MM.1S (cell line): ENCODE measurements around the gene RBP5.

ENCODE experiments used
- DNase-seq: peaks from one replicate; pipeline ENCODE4 v3.0.0-alpha.2; 2015
- H2AFZ ChIP-seq: fragments of 300-600 bp; sonication (generic); 2 replicates; pipeline ENCODE4 v1.6.0; 2016; ENCODE audit warnings: antibody characterized with exemption, low read length
- H3F3A ChIP-seq: fragments of 300-600 bp; sonication (generic); 2 replicates; pipeline ENCODE4 v1.6.1; 2016; ENCODE audit warnings: mild to moderate bottlenecking, antibody characterized with exemption, low read length, moderate library complexity, mixed read lengths; ENCODE audit not compliant: insufficient read depth
- H3K27ac ChIP-seq: fragments of 300-600 bp; sonication (generic); 2 replicates; pipeline ENCODE4 v1.5.1; 2016; ENCODE audit warnings: mild to moderate bottlenecking, low read length
- H3K27me3 ChIP-seq: fragments of 300-600 bp; sonication (generic); replicated peaks from 2 replicates; pipeline ENCODE4 v1.6.0; 2016; ENCODE audit warnings: low read length; ENCODE audit not compliant: insufficient read depth
- H3K36me3 ChIP-seq: fragments of 300-600 bp; sonication (generic); replicated peaks from 2 replicates; pipeline ENCODE4 v1.6.1; 2016; ENCODE audit warnings: mild to moderate bottlenecking, low read length, mixed read lengths; ENCODE audit not compliant: insufficient read depth
- H3K4me1 ChIP-seq: fragments of 300-600 bp; sonication (generic); 2 replicates; pipeline ENCODE4 v1.6.1; 2016; ENCODE audit warnings: low read length, mixed read lengths
- H3K4me2 ChIP-seq: fragments of 300-600 bp; sonication (generic); 2 replicates; pipeline ENCODE4 v1.6.0; 2016; ENCODE audit warnings: low read depth, low read length
- H3K4me3 ChIP-seq: fragments of 300-600 bp; sonication (generic); 2 replicates; pipeline ENCODE4 v1.5.1; 2016; ENCODE audit warnings: low read length, mixed read lengths
- H3K79me2 ChIP-seq: fragments of 300-600 bp; sonication (generic); 2 replicates; pipeline ENCODE4 v1.6.1; 2016; ENCODE audit warnings: mixed run types, low read length, mixed read lengths
- H3K9ac ChIP-seq: fragments of 300-600 bp; sonication (generic); 2 replicates; pipeline ENCODE4 v1.6.1; 2016; ENCODE audit warnings: low read length, mixed read lengths
- H3K9me2 ChIP-seq: fragments of 300-600 bp; sonication (generic); replicated peaks from 2 replicates; pipeline ENCODE4 v1.6.1; 2016; ENCODE audit warnings: mild to moderate bottlenecking, low read length, mixed read lengths; ENCODE audit not compliant: insufficient read depth
- H3K9me3 ChIP-seq: fragments of 300-600 bp; sonication (generic); replicated peaks from 2 replicates; pipeline ENCODE4 v1.6.1; 2016; ENCODE audit warnings: mild to moderate bottlenecking, low read length, mixed read lengths; ENCODE audit not compliant: insufficient read depth
- H4K20me1 ChIP-seq: fragments of 300-600 bp; sonication (generic); 2 replicates; pipeline ENCODE4 v1.6.1; 2016; ENCODE audit warnings: mild to moderate bottlenecking, low read length, moderate library complexity, mixed read lengths; ENCODE audit not compliant: insufficient read depth
- CTCF ChIP-seq: fragments of 300-600 bp; sonication (generic); IDR thresholded peaks from 2 replicates; pipeline ENCODE4 v1.5.1; 2016; ENCODE audit warnings: antibody characterized with exemption, low read length, mixed read lengths
- EZH2 ChIP-seq: fragments of 300-600 bp; sonication (generic); optimal IDR thresholded peaks from 2 replicates; pipeline ENCODE3; 2017; ENCODE audit warnings: low read depth, mild to moderate bottlenecking, antibody characterized with exemption, low read length, mixed read lengths
- EZH2phosphoT487 ChIP-seq: fragments of 300-600 bp; sonication (generic); IDR thresholded peaks from 2 replicates; pipeline ENCODE4 v1.6.1; 2018; ENCODE audit warnings: antibody characterized with exemption, low read length

The RBP5 gene

GRCh38 chr12:7116916-7117315, 11.8 kb downstream of the RBP5 start:
- H3K36me3 ChIP-seq = no peaks in the 10 kb centered on the region
- no peak overlapping the region for H3K27ac ChIP-seq
- H3K4me1 ChIP-seq = 0 out of 2 replicates have a peak, but pooled peaks cover 9% of the 10 kb centered on the region
- H3K79me2 ChIP-seq = no peaks in the 10 kb centered on the region
- no peaks in the 10 kb centered on the region for H3K9me2 ChIP-seq
- DNase-seq = no peak
- TF ChIP-seq CTCF (no peak), EZH2 (no peak), EZH2phosphoT487 (no peak)
- H3F3A ChIP-seq = no peaks in the 10 kb centered on the region
- no peak overlapping the region for H3K4me3 ChIP-seq
- no peaks in the 10 kb centered on the region for H3K9me3 ChIP-seq
- H4K20me1 ChIP-seq = no peaks in the 10 kb centered on the region
- H3K4me2 ChIP-seq = no peak overlapping the region
- H2AFZ ChIP-seq = no peak overlapping the region
- H3K27me3 ChIP-seq = no peaks in the 10 kb centered on the region
- H3K9ac ChIP-seq = no peak overlapping the region

- Histone ChIP-seq H3K4me1 (0 out of 2 replicates have a peak, but pooled peaks cover 9% of the 10 kb centered on the region), H3K9ac (no peak overlapping the region), H3K9me3 (no peaks in the 10 kb centered on the region), H3K9me2 (no peaks in the 10 kb centered on the region), H3K36me3 (no peaks in the 10 kb centered on the region), H3F3A (no peaks in the 10 kb centered on the region), H3K4me2 (no peak overlapping the region), H3K4me3 (no peak overlapping the region), H3K79me2 (no peaks in the 10 kb centered on the region), H3K27me3 (no peaks in the 10 kb centered on the region), H3K27ac (no peak overlapping the region), H2AFZ (no peak overlapping the region), H4K20me1 (no peaks in the 10 kb centered on the region)
- TF ChIP-seq EZH2phosphoT487 (no peak), CTCF (no peak), EZH2 (no peak)
- no peak for DNase-seq
Observed at GRCh38 chr12:7116196-7116595, 12.5 kb downstream of the RBP5 start.

GRCh38 chr12:7114851-7115250, 13.8 kb downstream of the RBP5 start:
- H3K27ac ChIP-seq = no peak overlapping the region
- H3K9ac ChIP-seq = no peak overlapping the region
- H4K20me1 ChIP-seq = no peaks in the 10 kb centered on the region
- no peak for DNase-seq
- H3K36me3 ChIP-seq = no peaks in the 10 kb centered on the region
- H3K9me3 ChIP-seq = no peaks in the 10 kb centered on the region
- no peak overlapping the region for H2AFZ ChIP-seq
- TF ChIP-seq EZH2 = no peak
- TF ChIP-seq CTCF = no peak
- no peak for TF ChIP-seq EZH2phosphoT487
- H3K4me3 ChIP-seq = no peak overlapping the region
- no peaks in the 10 kb centered on the region for H3K9me2 ChIP-seq
- H3K4me1 ChIP-seq = 0 out of 2 replicates have a peak, but pooled peaks cover 9% of the 10 kb centered on the region
- no peak overlapping the region for H3K4me2 ChIP-seq
- no peaks in the 10 kb centered on the region for H3K79me2 ChIP-seq
- no peaks in the 10 kb centered on the region for H3F3A ChIP-seq
- H3K27me3 ChIP-seq = no peaks in the 10 kb centered on the region
